ENCODE measurements around the gene KDM3B. TPM values are rescaled to one million over a fixed set of nuclear protein-coding genes. Genes with fewer than 3 reads are reported as not detected.

KDM3B gene
- polyA plus RNA-seq, 1 of the 3 experiments (the other 2 are of a cell fraction) = 22.4 TPM

- Histone ChIP-seq H3K36me3 (replicated peaks in 1 of 2; ENCODE audit: control insufficient read depth in 1 of 2, insufficient read depth in 2 of 2, low read length in 1 of 2) (peaks cover 16 to 34% of the 10 kb centered on the region in 2 experiments), H3K27me3 (ENCODE audit: insufficient read depth) (no peaks in the 10 kb centered on the region), H3K9me2 (no peaks in the 10 kb centered on the region), H3K9me3 (no peaks in the 10 kb centered on the region), H3K4me1 (ENCODE audit: control insufficient read depth in 1 of 2, insufficient read depth in 2 of 2, low read depth in 1 of 2, low read length in 1 of 2) (no peaks in the 10 kb centered on the region; a peak in 1 of 4 replicates), H3F3A (replicated peaks; ENCODE audit: insufficient read depth) (peaks cover 6% of the 10 kb centered on the region), H3K27ac (ENCODE audit: low read depth in 2 of 2, low read length in 1 of 2) (no peak overlapping the region), H4K20me1 (ENCODE audit: insufficient read depth) (peaks cover 30% of the 10 kb centered on the region), H2AFZ (ENCODE audit: low read depth) (no peak overlapping the region), H3K4me2 (no peak overlapping the region), H3K4me3 (ENCODE audit: low read depth in 2 of 2, low read length in 1 of 2) (no peak overlapping the region), H3K79me2 (ENCODE audit: insufficient read depth) (peaks cover 74% of the 10 kb centered on the region), H3K9ac (no peak overlapping the region)
- ChIA-PET CTCF (interaction anchor here (0.8 to 8.2 kb wide), 4 partner anchors 9 to 131 kb away, joined by 3 to 93 read pairs (median 3); partner anchors contain the start of gene KDM3B), POLR2A (no interaction called here)
- no peak for DNase-seq
- 81% methylated on average over 5 of the region's 5 CpGs for WGBS (ENCODE audit: low lambda C conversion rate)
- no peak for TF ChIP-seq SMC3 (IDR thresholded peaks at IDR 0.05; ENCODE audit: low read depth, low read length)
- TF ChIP-seq GATA2 (CRISPR knock-in tag; IDR thresholded peaks at IDR 0.05) = no peak
- TF ChIP-seq POLR2AphosphoS5 (IDR thresholded peaks at IDR 0.05; ENCODE audit: low read depth, low read length) = no peak
- TF ChIP-seq JUND (IDR thresholded peaks at IDR 0.05) = no peak
- no peak for TF ChIP-seq ZBTB33 (IDR thresholded peaks at IDR 0.05; ENCODE audit: borderline replicate concordance, low read depth)
- no peak for TF ChIP-seq EZH2phosphoT487 (IDR thresholded peaks at IDR 0.05; ENCODE audit: borderline replicate concordance, low read depth)
- no peak for TF ChIP-seq CHD2 (IDR thresholded peaks at IDR 0.05; ENCODE audit: low read length, partially characterized antibody)
- no peak for TF ChIP-seq REST (IDR thresholded peaks at IDR 0.05; ENCODE audit: low read depth, low read length)
- TF ChIP-seq EP300 (IDR thresholded peaks at IDR 0.05; ENCODE audit: borderline replicate concordance in 1 of 2, low read depth in 1 of 2, low read length in 1 of 2) = no peak
- TF ChIP-seq RFX5 (IDR thresholded peaks at IDR 0.05; ENCODE audit: low read length) = no peak
- TF ChIP-seq NFIC (IDR thresholded peaks at IDR 0.05; ENCODE audit: borderline replicate concordance) = no peak
- TF ChIP-seq SIN3A (IDR thresholded peaks at IDR 0.05; ENCODE audit: borderline replicate concordance, low read depth, low read length) = no peak
- TF ChIP-seq CTCF (IDR thresholded peaks at IDR 0.05) = no peak
- TF ChIP-seq TCF12 (IDR thresholded peaks at IDR 0.05) = no peak
Observed at GRCh38 chr5:138372653-138373052, 20.2 kb downstream of the KDM3B start.

Data from SK-N-SH (cell line).